Left lung (tissue), 10 donors: ENCODE results near the gene CYTH4. TPM values are rescaled to one million over a fixed set of nuclear protein-coding genes. Genes with fewer than 3 reads are reported as not detected.

Source experiments
- ATAC-seq: fragments of 200-7000 bp; cut with Tn5 transposase; one replicate; pipeline ENCODE4 v1.9.1; 2020; ENCODE audit warnings: moderate library complexity
- DNase-seq, 4 donors: peaks; one replicate each; pipeline ENCODE4 v3.0.0-alpha.2; 2013 to 2020
- H3K27ac ChIP-seq, 2 donors: fragments of 200-600 bp; sonication (generic) in 1 of 2; one replicate each; pipeline versions ENCODE4 v1.5.0 to v1.8.0; 2020 to 2021
- H3K27me3 ChIP-seq, 2 donors: fragments of 200-600 bp; sonication (generic) in 1 of 2; one replicate each; pipeline versions ENCODE4 v1.5.0 to v1.8.0; 2020 to 2021
- H3K36me3 ChIP-seq, 2 donors: fragments of 200-600 bp; sonication (generic) in 1 of 2; one replicate each; pipeline versions ENCODE4 v1.5.0 to v1.8.0; 2020 to 2021
- H3K4me1 ChIP-seq, 2 donors: fragments of 200-600 bp; one replicate each; pipeline ENCODE4 v1.8.0; 2021
- H3K4me3 ChIP-seq, 2 donors: fragments of 200-600 bp; sonication (generic) in 1 of 2; one replicate each; pipeline versions ENCODE4 v1.5.0 to v1.8.0; 2020 to 2021; ENCODE audit warnings: mild to moderate bottlenecking in 1 of 2
- H3K9me3 ChIP-seq, 2 donors: fragments of 200-600 bp; sonication (generic) in 1 of 2; one replicate each; pipeline versions ENCODE4 v1.5.0 to v1.8.0; 2020 to 2021
- CTCF ChIP-seq, 2 donors: fragments of 200-600 bp; sonication (generic) in 1 of 2; IDR thresholded peaks; one replicate each; pipeline versions ENCODE4 v1.5.0 to v1.8.0; 2021; ENCODE audit warnings: antibody characterized with exemption in 2 of 2
- intact Hi-C, 2 donors: fragments of 100-400 bp; cut with DNase I; formaldehyde crosslinking; loops; one replicate each; pipeline versions ENCODE4 v1.11.2 to v1.14.2; 2022
- polyA plus RNA-seq, 6 donors: library from polyadenylated mRNA; unstranded; fragments of 120-200 nt; gene quantifications; one replicate each; pipeline ENCODE4 v1.2.1, GENCODE V29; 2013; ENCODE audit not compliant: insufficient read length in 6 of 6
- total RNA-seq, 2 donors: library from RNA; stranded (reverse); fragmentation: NEBNext Ultra II Directional; extraction: Animal tissue kit (Norgen Biotek cat#: 25700); gene quantifications; one replicate each; pipeline ENCODE4 v1.2.1, GENCODE V29; 2021
- donor health status: DM: no; HTN: yes; CAD: no.
- donor health status: DM: no; HTN: no; CAD: no.

CYTH4 gene
- total and polyA plus RNA-seq, 8 donors, result 4.7 to 63.4 (median 6.1) TPM

GRCh38 chr22:37343348-37343747 lies 61.0 kb downstream of the CYTH4 start:
- peaks cover 0 to 6% of the 10 kb centered on the region in 2 donors for H3K4me1 ChIP-seq
- H3K27me3 ChIP-seq, result peaks cover 0 to 46% of the 10 kb centered on the region in 2 donors
- intact Hi-C loops, result no loop called here
- DNase-seq (peak in 1 of 4 donors; percentile 53), ATAC-seq (no peak)
- no peaks in the 10 kb centered on the region for H3K36me3 ChIP-seq
- TF ChIP-seq CTCF (IDR thresholded peaks at IDR 0.05), result no peak
- no peak overlapping the region for H3K27ac ChIP-seq
- H3K4me3 ChIP-seq, result no peak overlapping the region
- H3K9me3 ChIP-seq, result no peaks in the 10 kb centered on the region

GRCh38 chr22:37343863-37344734 lies 61.8 kb downstream of the CYTH4 start:
- no peak for TF ChIP-seq CTCF (IDR thresholded peaks at IDR 0.05)

GRCh38 chr22:37344735-37345449 lies 62.6 kb downstream of the CYTH4 start:
- Histone ChIP-seq H3K27ac (no peak overlapping the region), H3K4me1 (peaks cover 0 to 6% of the 10 kb centered on the region in 2 donors), H3K4me3 (no peak overlapping the region), H3K27me3 (peaks cover 0 to 38% of the 10 kb centered on the region in 2 donors), H3K36me3 (no peaks in the 10 kb centered on the region), H3K9me3 (no peaks in the 10 kb centered on the region)
- intact Hi-C loops, result no loop called here
- ATAC-seq (no peak), DNase-seq (peak in 1 of 4 donors; percentile 57)
- TF ChIP-seq CTCF (IDR thresholded peaks at IDR 0.05), result no peak

More at GRCh38 chr22:37343863-37344734, 61.8 kb downstream of the CYTH4 start:
- H3K4me1 ChIP-seq, result peaks cover 0 to 6% of the 10 kb centered on the region in 2 donors
- H3K4me3 ChIP-seq, result no peak overlapping the region
- ATAC-seq (no peak), DNase-seq (peak in 1 of 4 donors; percentile 57)
- no peaks in the 10 kb centered on the region for H3K36me3 ChIP-seq
- H3K27ac ChIP-seq, result no peak overlapping the region
- H3K9me3 ChIP-seq, result no peaks in the 10 kb centered on the region
- intact Hi-C loops, result no loop called here
- peaks cover 0 to 39% of the 10 kb centered on the region in 2 donors for H3K27me3 ChIP-seq

GRCh38 chr22:37345863-37346504 lies 63.7 kb downstream of the CYTH4 start:
- no peak overlapping the region for H3K4me3 ChIP-seq
- no peak overlapping the region for H3K27ac ChIP-seq
- peaks cover 0 to 6% of the 10 kb centered on the region in 2 donors for H3K4me1 ChIP-seq
- peaks cover 0 to 29% of the 10 kb centered on the region in 2 donors for H3K27me3 ChIP-seq
- H3K9me3 ChIP-seq, result no peaks in the 10 kb centered on the region
- intact Hi-C loops, result no loop called here
- no peaks in the 10 kb centered on the region for H3K36me3 ChIP-seq
- ATAC-seq, result peak; percentile 64
- DNase-seq, result peak in 2 of 4 donors; percentile 26 to 63
- no peak for TF ChIP-seq CTCF (IDR thresholded peaks at IDR 0.05)
